Measurements from ENCODE around the gene CDC42EP4. TPM values are rescaled to one million over a fixed set of nuclear protein-coding genes. Genes with fewer than 3 reads are reported as not detected.

The CDC42EP4 gene
- total RNA-seq (61.2 and 62.4 TPM in 2 replicates), polyA plus RNA-seq (74.5 and 82.7 TPM in 2 replicates)

- DNase-seq (ENCODE audit: low spot score), result peak; percentile 98
- Histone ChIP-seq H3K9me3 (ENCODE audit: low read depth) (no peaks in the 10 kb centered on the region), H3K79me2 (peaks cover 39% of the 10 kb centered on the region), H4K20me1 (ENCODE audit: insufficient read depth, poor library complexity, severe bottlenecking) (peaks cover 7% of the 10 kb centered on the region), H3K27me3 (no peaks in the 10 kb centered on the region), H3K27ac (peak within 1 kb of the TSS; percentile 100), H3K36me3 (replicated peaks; ENCODE audit: insufficient read depth, low read depth) (no peaks in the 10 kb centered on the region), H2AFZ (peak within 1 kb of the TSS; percentile 58), H3K9me2 (replicated peaks; ENCODE audit: insufficient read depth) (no peaks in the 10 kb centered on the region), H3K4me3 (peak within 1 kb of the TSS; percentile 90), H3K4me2 (peak within 1 kb of the TSS; percentile 94), H3K4me1 (ENCODE audit: insufficient read depth) (peaks cover 31% of the 10 kb centered on the region)
- TF ChIP-seq EZH2 (IDR thresholded peaks at IDR 0.05; ENCODE audit: borderline replicate concordance) (no peak), CTCF (IDR thresholded peaks at IDR 0.05; ENCODE audit: poor library complexity) (no peak), EZH2phosphoT487 (IDR thresholded peaks at IDR 0.05; ENCODE audit: low read depth, severe bottlenecking, unreplicated experiment) (no peak)
- WGBS (ENCODE audit: low lambda C conversion rate, missing lambda C conversion rate), result 1% methylated on average over 63 of the region's 71 CpGs
Measured at GRCh38 chr17:73311781-73312641, at the start of gene CDC42EP4. CDC42EP4 (minus strand) TSS chr17:73312001; CDS start chr17:73286500, 25,501 bp downstream.

- Histone ChIP-seq H3K9me3 (ENCODE audit: low read depth) (no peaks in the 10 kb centered on the region), H4K20me1 (ENCODE audit: insufficient read depth, poor library complexity, severe bottlenecking) (no peaks in the 10 kb centered on the region), H3K79me2 (no peaks in the 10 kb centered on the region), H3K4me2 (no peak overlapping the region), H2AFZ (no peak overlapping the region), H3K36me3 (replicated peaks; ENCODE audit: insufficient read depth, low read depth) (no peaks in the 10 kb centered on the region), H3K27me3 (no peaks in the 10 kb centered on the region), H3K27ac (no peak overlapping the region), H3K9me2 (replicated peaks; ENCODE audit: insufficient read depth) (no peaks in the 10 kb centered on the region), H3K4me3 (no peak overlapping the region), H3K4me1 (ENCODE audit: insufficient read depth) (peaks cover 19% of the 10 kb centered on the region)
- TF ChIP-seq EZH2 (IDR thresholded peaks at IDR 0.05; ENCODE audit: borderline replicate concordance) (no peak), EZH2phosphoT487 (IDR thresholded peaks at IDR 0.05; ENCODE audit: low read depth, severe bottlenecking, unreplicated experiment) (no peak), CTCF (IDR thresholded peaks at IDR 0.05; ENCODE audit: poor library complexity) (no peak)
- no peak for DNase-seq (ENCODE audit: low spot score)
- 75% methylated on average over 15 of the region's 29 CpGs for WGBS (ENCODE audit: low lambda C conversion rate, missing lambda C conversion rate)
Measured at GRCh38 chr17:73360961-73361761, 49.4 kb upstream of the CDC42EP4 start.

GRCh38 chr17:73359987-73360410, 48.2 kb upstream of the CDC42EP4 start:
- no peak overlapping the region for H3K27ac ChIP-seq
- DNase-seq (ENCODE audit: low spot score), result peak; percentile 80

More at GRCh38 chr17:73359987-73360410, 48.2 kb upstream of the CDC42EP4 start:
- H3K79me2 ChIP-seq, result no peaks in the 10 kb centered on the region
- H3K4me1 ChIP-seq (ENCODE audit: insufficient read depth), result peaks cover 22% of the 10 kb centered on the region
- H3K9me3 ChIP-seq (ENCODE audit: low read depth), result no peaks in the 10 kb centered on the region
- 25% methylated on average over 7 of the region's 7 CpGs for WGBS (ENCODE audit: low lambda C conversion rate, missing lambda C conversion rate)
- H3K36me3 ChIP-seq (replicated peaks; ENCODE audit: insufficient read depth, low read depth), result no peaks in the 10 kb centered on the region
- no peaks in the 10 kb centered on the region for H4K20me1 ChIP-seq (ENCODE audit: insufficient read depth, poor library complexity, severe bottlenecking)
- H3K27me3 ChIP-seq, result no peaks in the 10 kb centered on the region
- H3K4me2 ChIP-seq, result no peak overlapping the region
- no peak overlapping the region for H3K4me3 ChIP-seq
- no peaks in the 10 kb centered on the region for H3K9me2 ChIP-seq (replicated peaks; ENCODE audit: insufficient read depth)
- TF ChIP-seq EZH2phosphoT487 (IDR thresholded peaks at IDR 0.05; ENCODE audit: low read depth, severe bottlenecking, unreplicated experiment), result no peak
- TF ChIP-seq CTCF (IDR thresholded peaks at IDR 0.05; ENCODE audit: poor library complexity), result peak; percentile 37
- TF ChIP-seq EZH2 (IDR thresholded peaks at IDR 0.05; ENCODE audit: borderline replicate concordance), result no peak
- H2AFZ ChIP-seq, result no peak overlapping the region
